Measurements from ENCODE around the gene WHRN. TPM values are rescaled to one million over a fixed set of nuclear protein-coding genes. Genes with fewer than 3 reads are reported as not detected.

The WHRN gene
- total and polyA plus RNA-seq, 9 of the 15 experiments (the other 6 are each of a cell fraction or from before 2014, with no cell fraction given), result 0.31 to 14.1 (median 3.0) TPM

DNA sequence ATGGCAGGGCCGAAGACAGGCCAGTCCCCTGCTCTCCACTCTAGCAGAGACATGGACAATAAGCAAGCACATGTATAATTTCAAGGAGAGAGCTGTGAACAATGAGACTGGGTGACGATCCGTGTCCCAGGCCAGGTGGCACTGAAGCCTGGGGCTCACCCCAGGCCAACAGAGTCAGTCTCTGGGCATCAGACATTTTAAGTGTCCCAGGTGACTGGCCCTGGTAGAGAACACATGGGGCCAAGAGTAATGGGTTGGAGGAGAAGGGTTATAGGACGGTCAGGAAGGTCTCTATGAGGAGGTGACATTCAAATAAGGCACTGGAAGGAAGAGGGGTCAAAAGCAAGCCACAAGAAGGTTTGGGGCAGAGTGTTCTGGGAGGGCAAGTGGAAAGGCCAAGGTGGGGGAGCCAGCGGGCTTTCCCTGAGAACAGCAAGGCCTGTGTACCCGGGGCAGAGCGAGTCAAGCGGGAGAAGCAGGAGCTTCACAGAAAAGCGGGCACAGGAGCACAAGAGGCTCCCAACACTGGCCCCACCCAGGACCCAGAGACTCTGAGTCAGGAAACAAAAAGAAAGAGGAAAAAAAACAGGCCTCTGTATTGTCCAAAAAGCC lies 116.4 kb downstream of the WHRN start:
- H3K9ac ChIP-seq (ENCODE audit: insufficient read depth in 1 of 2, low read depth in 2 of 2, low read length in 2 of 2), result no peak overlapping the region
- CTCF ChIA-PET (ENCODE audit: low intra/inter-chr PET ratio), result no interaction called here
- TF ChIP-seq FOS (IDR thresholded peaks at IDR 0.05; ENCODE audit: extremely low read depth, insufficient read length), result no peak
- TF ChIP-seq, protein P1, sequence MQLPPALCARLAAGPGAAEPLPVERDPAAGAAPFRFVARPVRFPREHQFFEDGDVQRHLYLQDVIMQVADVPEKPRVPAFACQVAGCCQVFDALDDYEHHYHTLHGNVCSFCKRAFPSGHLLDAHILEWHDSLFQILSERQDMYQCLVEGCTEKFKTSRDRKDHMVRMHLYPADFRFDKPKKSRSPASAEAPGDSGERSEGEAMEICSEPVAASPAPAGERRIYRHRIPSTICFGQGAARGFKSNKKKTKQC (CRISPR knock-in tag; IDR thresholded peaks at IDR 0.05), result no peak
- TF ChIP-seq, protein P2, sequence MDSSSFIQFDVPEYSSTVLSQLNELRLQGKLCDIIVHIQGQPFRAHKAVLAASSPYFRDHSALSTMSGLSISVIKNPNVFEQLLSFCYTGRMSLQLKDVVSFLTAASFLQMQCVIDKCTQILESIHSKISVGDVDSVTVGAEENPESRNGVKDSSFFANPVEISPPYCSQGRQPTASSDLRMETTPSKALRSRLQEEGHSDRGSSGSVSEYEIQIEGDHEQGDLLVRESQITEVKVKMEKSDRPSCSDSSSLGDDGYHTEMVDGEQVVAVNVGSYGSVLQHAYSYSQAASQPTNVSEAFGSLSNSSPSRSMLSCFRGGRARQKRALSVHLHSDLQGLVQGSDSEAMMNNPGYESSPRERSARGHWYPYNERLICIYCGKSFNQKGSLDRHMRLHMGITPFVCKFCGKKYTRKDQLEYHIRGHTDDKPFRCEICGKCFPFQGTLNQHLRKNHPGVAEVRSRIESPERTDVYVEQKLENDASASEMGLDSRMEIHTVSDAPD (CRISPR knock-in tag; IDR thresholded peaks at IDR 0.05), result no peak
- TF ChIP-seq C11orf30 (IDR thresholded peaks at IDR 0.05; ENCODE audit: low read depth), result no peak
- TF ChIP-seq, protein P3, sequence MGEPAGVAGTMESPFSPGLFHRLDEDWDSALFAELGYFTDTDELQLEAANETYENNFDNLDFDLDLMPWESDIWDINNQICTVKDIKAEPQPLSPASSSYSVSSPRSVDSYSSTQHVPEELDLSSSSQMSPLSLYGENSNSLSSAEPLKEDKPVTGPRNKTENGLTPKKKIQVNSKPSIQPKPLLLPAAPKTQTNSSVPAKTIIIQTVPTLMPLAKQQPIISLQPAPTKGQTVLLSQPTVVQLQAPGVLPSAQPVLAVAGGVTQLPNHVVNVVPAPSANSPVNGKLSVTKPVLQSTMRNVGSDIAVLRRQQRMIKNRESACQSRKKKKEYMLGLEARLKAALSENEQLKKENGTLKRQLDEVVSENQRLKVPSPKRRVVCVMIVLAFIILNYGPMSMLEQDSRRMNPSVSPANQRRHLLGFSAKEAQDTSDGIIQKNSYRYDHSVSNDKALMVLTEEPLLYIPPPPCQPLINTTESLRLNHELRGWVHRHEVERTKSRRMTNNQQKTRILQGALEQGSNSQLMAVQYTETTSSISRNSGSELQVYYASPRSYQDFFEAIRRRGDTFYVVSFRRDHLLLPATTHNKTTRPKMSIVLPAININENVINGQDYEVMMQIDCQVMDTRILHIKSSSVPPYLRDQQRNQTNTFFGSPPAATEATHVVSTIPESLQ (CRISPR knock-in tag; IDR thresholded peaks at IDR 0.05), result no peak
- TF ChIP-seq, protein P4, sequence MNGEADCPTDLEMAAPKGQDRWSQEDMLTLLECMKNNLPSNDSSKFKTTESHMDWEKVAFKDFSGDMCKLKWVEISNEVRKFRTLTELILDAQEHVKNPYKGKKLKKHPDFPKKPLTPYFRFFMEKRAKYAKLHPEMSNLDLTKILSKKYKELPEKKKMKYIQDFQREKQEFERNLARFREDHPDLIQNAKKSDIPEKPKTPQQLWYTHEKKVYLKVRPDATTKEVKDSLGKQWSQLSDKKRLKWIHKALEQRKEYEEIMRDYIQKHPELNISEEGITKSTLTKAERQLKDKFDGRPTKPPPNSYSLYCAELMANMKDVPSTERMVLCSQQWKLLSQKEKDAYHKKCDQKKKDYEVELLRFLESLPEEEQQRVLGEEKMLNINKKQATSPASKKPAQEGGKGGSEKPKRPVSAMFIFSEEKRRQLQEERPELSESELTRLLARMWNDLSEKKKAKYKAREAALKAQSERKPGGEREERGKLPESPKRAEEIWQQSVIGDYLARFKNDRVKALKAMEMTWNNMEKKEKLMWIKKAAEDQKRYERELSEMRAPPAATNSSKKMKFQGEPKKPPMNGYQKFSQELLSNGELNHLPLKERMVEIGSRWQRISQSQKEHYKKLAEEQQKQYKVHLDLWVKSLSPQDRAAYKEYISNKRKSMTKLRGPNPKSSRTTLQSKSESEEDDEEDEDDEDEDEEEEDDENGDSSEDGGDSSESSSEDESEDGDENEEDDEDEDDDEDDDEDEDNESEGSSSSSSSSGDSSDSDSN (IDR thresholded peaks at IDR 0.05; ENCODE audit: borderline replicate concordance in 1 of 2, low read depth in 2 of 2, low read length in 2 of 2), result no peak
- TF ChIP-seq MCM7 (IDR thresholded peaks at IDR 0.05), result no peak
- TF ChIP-seq CAMTA2 (CRISPR knock-in tag; conservative IDR thresholded peaks at IDR 0.05), result no peak
- TF ChIP-seq NFRKB (IDR thresholded peaks at IDR 0.05; ENCODE audit: low read depth), result no peak
- TF ChIP-seq ZNF347 (CRISPR knock-in tag; IDR thresholded peaks at IDR 0.05; ENCODE audit: low read depth), result no peak
- TF ChIP-seq ATF1 (CRISPR knock-in tag; IDR thresholded peaks at IDR 0.05), result no peak
- TF ChIP-seq ATF1 (tag; IDR thresholded peaks at IDR 0.05), result no peak
- TF ChIP-seq, protein P5, sequence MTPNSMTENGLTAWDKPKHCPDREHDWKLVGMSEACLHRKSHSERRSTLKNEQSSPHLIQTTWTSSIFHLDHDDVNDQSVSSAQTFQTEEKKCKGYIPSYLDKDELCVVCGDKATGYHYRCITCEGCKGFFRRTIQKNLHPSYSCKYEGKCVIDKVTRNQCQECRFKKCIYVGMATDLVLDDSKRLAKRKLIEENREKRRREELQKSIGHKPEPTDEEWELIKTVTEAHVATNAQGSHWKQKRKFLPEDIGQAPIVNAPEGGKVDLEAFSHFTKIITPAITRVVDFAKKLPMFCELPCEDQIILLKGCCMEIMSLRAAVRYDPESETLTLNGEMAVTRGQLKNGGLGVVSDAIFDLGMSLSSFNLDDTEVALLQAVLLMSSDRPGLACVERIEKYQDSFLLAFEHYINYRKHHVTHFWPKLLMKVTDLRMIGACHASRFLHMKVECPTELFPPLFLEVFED (CRISPR knock-in tag; conservative IDR thresholded peaks at IDR 0.05), result no peak
- no peak for TF ChIP-seq MEF2D (tag; conservative IDR thresholded peaks at IDR 0.05; ENCODE audit: low read depth)
- TF ChIP-seq BACH1 (tag; IDR thresholded peaks at IDR 0.05), result no peak

More for the DNA sequence above, 116.4 kb downstream of the WHRN start:
- Histone ChIP-seq H3K36me3 (ENCODE audit: control insufficient read depth, insufficient read depth, low read length) (no peaks in the 10 kb centered on the region), H3K4me1 (replicated peaks in 1 of 2; ENCODE audit: control insufficient read depth in 2 of 2, insufficient read depth in 2 of 2, low read length in 2 of 2) (peaks cover 7 to 9% of the 10 kb centered on the region in 2 experiments; a peak in 4 of 5 replicates), H3K4me3 (no peak overlapping the region), H3K4me2 (ENCODE audit: insufficient read depth, low read length) (no peak overlapping the region), H3K9me3 (replicated peaks; ENCODE audit: control insufficient read depth, insufficient read depth, low read depth, low read length) (no peaks in the 10 kb centered on the region), H3K79me2 (ENCODE audit: control insufficient read depth, insufficient read depth, low read length) (no peaks in the 10 kb centered on the region), H3K27me3 (ENCODE audit: control insufficient read depth in 2 of 2, insufficient read depth in 2 of 2, low read length in 2 of 2) (no peaks in the 10 kb centered on the region), H4K20me1 (replicated peaks; ENCODE audit: control insufficient read depth, insufficient read depth, low read length) (peaks cover 25% of the 10 kb centered on the region), H3K9me1 (ENCODE audit: control insufficient read depth, insufficient read depth, low read length) (no peaks in the 10 kb centered on the region), H3K27ac (ENCODE audit: extremely low read depth, low read depth, low read length) (no peak overlapping the region), H2AFZ (ENCODE audit: low read depth, low read length) (no peak overlapping the region)
- in situ Hi-C loops (cut with MboI), result no loop called here
- POLR2A ChIA-PET, result interaction anchor here (0.8 to 1.9 kb wide), 6 partner anchors 11 to 222 kb away, joined by 3 to 6 read pairs (median 4); partner anchors contain the start of genes ATP6V1G1 and TMEM268
- FAIRE-seq (no peak), ATAC-seq (no peak), DNase-seq (ENCODE audit: extremely low read depth in 1 of 4, low spot score in 3 of 4) (no peak)
- WGBS (ENCODE audit: insufficient coverage, low coverage, missing lambda C conversion rate), result 72% methylated on average over 5 of the region's 9 CpGs
- intact Hi-C loops (cut with micrococcal nuclease), result no loop called here
- no TSS peak for BruUV-seq (replicated peaks)

Data from K562 (cell line).